HG03045 (cell line): ENCODE data around the gene PEX7.
"Not testable (repeated sequence)": the region's sequence is repeated elsewhere in the genome, so short reads cannot be mapped to it uniquely, and the experiment has no call there.

Experiments
- ATAC-seq: cut with Tn5 transposase; IDR thresholded peaks from one replicate; pipeline ENCODE4 v1.9.1; 2021; ENCODE audit warnings: mild to moderate bottlenecking, moderate library complexity; ENCODE audit not compliant: unreplicated experiment

Gene PEX7

GRCh38 chr6:136947037-136947436 lies 124.6 kb downstream of the PEX7 start:
- no peak for ATAC-seq

- ATAC-seq = not testable (repeated sequence)
Measured at GRCh38 chr6:136949957-136950356, 127.6 kb downstream of the PEX7 start.

- no peak for ATAC-seq
Measured at GRCh38 chr6:136950436-136951126, 128.2 kb downstream of the PEX7 start.

GRCh38 chr6:136952714-136953260 lies 130.4 kb downstream of the PEX7 start:
- no peak for ATAC-seq

- no peak for ATAC-seq
Measured at GRCh38 chr6:136955123-136955522, 132.7 kb downstream of the PEX7 start.

GRCh38 chr6:136956590-136957544 lies 134.5 kb downstream of the PEX7 start:
- no peak for ATAC-seq

- no peak for ATAC-seq
Measured at GRCh38 chr6:136958168-136958567, 135.8 kb downstream of the PEX7 start.

- ATAC-seq = no peak
Measured at GRCh38 chr6:136959471-136959891, 137.1 kb downstream of the PEX7 start.

- not testable (repeated sequence) for ATAC-seq
Measured at GRCh38 chr6:136959935-136960334, 137.5 kb downstream of the PEX7 start.

GRCh38 chr6:136960781-136961180 lies 138.4 kb downstream of the PEX7 start:
- ATAC-seq = no peak

GRCh38 chr6:136961848-136962247 lies 139.5 kb downstream of the PEX7 start:
- no peak for ATAC-seq

- no peak for ATAC-seq
Measured at GRCh38 chr6:136962661-136963060, 140.3 kb downstream of the PEX7 start.

- no peak for ATAC-seq
Measured at GRCh38 chr6:136963259-136963658, 140.9 kb downstream of the PEX7 start.
